GM21447 (cell line): Measurements from ENCODE around the gene VCL.
"Not testable (repeated sequence)": the region's sequence is repeated elsewhere in the genome, so short reads cannot be mapped to it uniquely, and the experiment has no call there.

Source experiments
- ATAC-seq: cut with Tn5 transposase; IDR thresholded peaks from one replicate; pipeline ENCODE4 v1.9.1; 2021; ENCODE audit not compliant: unreplicated experiment

The VCL gene

DNA sequence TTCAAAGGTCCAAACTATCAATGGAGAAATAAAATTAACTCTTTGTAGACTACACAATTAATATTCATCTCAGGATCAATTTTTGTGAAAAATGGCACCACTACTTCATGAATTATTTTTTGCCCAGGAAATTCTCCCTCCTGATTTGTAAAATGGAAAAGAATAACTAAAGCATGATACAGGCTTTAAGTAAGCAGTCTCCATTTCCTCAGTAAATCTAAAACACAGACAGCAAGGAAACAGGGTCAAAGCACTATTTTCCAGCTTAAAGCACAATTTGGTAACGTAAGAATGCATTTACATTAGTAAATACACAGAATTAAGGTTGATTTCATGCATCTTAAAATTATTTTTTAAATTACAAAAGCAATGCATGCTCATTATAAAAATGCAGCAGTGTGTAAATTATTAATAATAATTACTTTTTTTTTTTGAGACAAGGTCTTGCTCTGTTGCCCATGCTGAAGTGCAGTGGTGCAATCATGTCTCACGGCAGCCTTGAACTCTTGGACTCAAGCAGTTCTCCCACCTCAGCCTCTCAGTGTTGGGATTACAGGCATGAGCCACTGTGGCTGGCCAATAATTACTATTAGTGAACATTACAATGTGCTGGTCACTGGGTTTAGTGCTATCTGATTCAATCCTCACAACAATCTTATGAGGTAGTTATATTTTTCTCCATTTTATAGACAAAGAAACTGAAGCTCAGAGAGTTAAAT, 26.1 kb upstream of the VCL start:
- no peak for ATAC-seq

DNA sequence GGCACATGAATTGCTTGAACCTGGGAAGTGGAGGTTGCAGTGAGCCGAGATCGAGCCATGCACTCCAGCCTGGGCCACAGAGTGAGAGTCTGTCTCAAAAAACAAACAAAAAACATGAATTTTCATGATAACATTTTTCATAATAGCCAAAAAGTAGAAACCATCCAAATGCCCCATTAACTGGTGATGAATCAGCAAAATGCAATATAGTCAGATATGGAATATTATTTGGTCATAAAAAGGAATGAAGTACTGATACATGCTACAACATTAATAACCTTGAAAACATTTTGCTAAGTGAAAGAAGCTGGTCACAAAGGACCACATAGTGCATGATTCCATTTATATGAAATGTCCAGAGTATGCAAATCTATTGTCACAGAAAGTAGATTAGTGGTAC, 24.5 kb upstream of the VCL start:
- ATAC-seq = no peak

GRCh38 chr10:73974309-73974946, 23.5 kb upstream of the VCL start:
- ATAC-seq = no peak

DNA sequence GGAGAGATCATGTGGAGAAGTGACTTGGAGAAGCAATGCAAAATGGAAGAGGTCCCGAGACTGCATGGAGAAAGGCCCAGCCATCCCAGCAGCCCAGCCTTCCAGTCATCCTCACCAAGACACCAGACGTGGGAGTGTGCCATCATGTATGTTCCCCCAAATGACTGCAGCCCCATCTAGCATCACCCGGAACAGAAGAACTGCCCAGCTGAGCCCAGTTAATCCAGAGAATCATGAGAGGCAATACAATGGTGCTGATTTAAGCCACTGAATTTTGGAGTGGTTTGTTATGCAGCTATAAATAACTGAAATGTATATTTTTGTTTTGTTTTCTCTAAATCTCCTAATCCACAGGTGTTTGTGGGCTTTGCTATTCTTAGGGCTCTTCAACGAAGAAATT, 22.5 kb upstream of the VCL start:
- ATAC-seq = no peak

DNA sequence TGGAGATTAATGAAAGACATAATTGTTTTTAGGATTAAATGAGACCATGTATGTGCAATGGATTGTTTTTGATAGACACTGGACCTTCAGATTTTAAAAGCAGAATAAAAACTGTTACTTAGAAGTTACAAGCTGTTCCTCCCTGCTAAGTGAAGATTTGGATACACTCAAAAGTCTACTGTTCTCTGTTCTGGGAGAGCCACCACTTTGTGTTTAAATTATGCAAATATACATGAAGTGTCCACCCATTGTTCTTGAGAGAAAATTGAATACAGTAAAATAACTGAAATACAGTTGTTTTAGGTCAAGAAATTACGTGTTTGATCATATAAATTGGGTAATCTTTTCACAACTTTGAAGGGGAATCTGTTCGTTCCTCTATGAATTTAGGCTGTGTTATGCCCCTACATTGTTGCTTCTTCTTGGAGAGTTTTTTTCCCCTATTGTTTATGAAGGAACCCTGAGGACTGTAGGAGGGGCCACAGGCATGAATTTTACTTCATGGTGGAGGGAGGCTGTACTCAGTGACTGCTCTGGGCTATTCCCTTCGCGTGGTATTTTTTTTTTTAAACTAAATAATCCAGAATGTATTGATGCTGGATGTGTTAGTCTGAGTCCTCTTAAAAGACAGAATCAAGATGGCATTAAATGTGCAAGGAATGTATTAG, 18.6 kb upstream of the VCL start:
- no peak for ATAC-seq

DNA sequence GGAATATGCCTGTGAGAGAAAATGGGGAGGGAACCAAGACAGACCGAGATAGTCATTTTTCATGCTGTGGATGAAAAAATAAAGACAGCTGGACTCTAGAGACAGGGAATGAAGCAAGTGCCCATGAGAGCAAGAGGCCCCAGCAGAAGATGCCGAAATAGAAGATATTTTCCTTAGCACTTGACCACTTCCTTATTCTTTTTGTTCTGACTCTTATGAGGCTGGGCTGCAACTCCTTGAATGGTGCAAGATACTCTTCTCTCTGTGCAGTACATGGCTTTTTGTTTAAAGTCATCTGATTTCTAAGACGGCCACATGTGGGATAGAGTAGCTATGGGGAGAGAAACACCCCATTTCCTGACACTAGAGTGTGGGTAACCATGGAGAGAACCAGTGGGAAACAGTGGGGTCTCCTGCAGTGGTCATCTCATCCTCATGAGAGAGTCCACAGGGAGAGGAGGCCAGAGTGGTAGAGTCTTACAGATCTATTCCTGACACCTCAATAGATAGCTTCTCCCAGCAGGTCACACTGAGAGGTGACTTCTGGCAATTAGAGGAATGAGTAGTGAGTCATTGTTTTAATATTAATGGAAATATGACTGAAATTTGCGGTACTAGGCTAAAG, 18.0 kb upstream of the VCL start:
- ATAC-seq = no peak

DNA sequence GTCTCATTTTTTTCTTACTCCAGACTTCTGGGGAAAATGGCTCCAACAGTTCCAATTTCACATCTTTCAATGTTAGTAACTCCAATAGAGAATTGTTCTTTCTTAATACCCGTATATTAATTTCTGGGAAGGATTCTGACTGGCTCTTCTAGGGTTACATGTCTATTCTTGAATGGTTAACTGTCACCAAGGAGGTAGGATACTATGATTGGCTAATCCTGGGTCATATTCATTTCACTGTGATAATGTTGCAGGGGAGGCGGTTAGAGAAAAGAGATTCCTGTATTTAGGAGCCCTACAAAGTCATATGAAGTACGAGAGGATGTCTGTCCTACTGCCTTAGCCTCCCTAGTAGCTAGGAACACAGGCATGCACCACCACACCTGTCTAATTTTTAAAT, 16.1 kb upstream of the VCL start:
- ATAC-seq = no peak

GRCh38 chr10:73983096-73984047, 14.5 kb upstream of the VCL start:
- ATAC-seq = no peak

DNA sequence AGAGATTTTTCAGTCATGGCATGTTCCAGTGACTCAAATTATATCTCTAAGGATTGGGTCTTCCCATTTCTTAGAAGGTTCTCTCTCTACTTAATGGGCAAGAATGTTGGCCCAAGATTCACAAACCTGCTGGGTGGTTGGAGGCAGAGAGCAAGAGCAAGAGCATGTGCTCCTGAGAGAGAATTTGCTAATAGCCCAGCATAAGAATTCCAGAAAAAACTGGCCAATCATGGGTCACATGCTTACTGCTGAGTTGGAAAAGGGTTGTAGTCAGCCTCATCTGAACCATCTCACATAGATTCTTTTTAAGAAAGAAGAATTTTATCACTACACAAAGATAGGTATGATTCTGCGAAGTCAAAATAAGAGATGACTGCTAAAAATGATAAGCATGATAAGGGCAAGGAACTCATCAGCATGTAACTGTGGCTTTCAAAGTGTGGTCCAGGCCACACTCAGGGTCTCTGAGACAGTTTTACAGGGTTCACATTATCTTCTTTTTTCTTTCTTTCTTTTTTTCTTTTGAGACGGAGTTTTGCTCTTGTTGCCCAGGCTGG, 8.2 kb upstream of the VCL start:
- ATAC-seq = no peak

- no peak for ATAC-seq
Observed at GRCh38 chr10:73991203-73991883, 6.6 kb upstream of the VCL start.

GRCh38 chr10:73991884-73992245, 6.1 kb upstream of the VCL start:
- no peak for ATAC-seq

DNA sequence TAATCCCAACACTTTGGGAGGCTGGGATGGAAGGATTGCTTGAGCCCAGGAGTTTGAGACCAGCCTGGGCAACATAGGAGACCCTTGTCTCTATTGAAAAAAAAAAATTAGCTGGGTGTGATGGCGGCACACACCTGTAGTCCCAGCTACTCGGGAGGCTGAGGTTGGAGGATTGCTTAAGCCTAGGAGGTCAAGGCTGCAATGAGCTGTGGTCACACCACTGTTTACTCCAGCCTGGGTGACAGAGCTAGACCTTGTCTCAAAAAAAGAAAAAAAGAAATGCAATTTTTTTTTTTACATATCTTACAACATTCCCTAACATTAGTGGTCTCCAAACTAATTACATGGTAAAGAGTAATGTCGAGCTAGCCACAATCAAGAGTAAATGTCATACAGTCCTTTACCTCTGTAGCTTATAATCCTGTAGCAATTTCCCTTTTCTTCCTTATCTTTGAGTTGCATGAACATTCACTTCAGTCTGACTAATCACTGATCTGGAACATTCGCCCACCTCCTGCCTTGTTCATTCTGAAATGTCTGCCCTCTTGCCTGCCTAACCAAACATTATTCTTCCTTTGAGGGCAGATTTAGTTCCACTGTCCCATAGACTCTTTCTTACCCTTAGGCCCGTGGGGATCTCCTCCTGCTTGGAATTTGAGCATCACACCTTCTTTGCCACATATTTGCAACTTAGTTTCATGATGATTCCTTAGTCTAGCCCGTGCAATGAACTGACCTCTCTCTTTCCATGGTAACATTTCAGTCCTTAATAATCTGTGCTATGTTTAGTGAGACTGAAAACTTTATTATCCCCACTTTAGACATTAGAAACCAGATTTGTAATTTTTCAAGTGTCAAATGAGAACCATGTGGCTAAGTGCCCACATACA, 4.8 kb upstream of the VCL start:
- no peak for ATAC-seq

GRCh38 chr10:73995035-73995358, 2.9 kb upstream of the VCL start:
- no peak for ATAC-seq

GRCh38 chr10:73997461-73997786, 492 bp upstream of the VCL start:
- peak; percentile 39 for ATAC-seq

GRCh38 chr10:73998623-73998928, 660 bp downstream of the VCL start:
- ATAC-seq = no peak

DNA sequence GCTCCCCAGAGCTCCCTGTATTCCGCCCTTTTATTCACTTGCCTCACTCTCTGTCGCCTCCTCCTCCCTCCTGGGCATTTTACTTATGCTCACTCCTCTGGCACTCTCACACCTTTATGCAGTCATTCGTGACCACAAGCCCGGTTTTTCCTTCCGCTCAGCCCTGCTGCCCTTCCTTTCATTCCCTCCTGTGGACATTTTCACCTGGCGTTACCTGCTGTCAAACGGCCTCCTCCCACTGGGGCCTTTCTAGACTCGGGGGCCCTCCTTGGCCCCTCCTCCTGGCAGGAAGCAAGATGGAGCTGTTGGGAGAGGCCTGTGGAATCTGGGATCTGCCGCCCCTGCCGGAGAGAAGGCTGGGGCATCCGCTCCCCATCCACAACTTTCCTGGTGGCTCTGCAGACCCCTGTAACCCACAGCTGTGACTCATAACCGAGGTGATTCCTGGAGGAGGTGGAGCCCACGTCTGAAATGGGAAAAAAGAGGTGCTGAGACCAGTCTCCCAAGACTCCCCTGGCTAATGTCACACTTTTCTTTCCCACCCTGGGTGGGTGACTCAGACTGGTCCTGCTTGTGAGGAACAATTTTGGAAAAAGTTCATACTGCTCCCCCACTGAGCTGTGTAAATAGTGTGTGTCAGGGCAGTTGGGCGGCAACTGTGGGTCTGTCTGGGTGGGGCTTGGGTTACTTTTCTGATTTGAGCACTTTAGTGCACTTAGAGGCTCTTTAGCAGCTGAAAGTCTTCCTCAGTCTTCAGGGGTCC, 1.2 kb downstream of the VCL start:
- ATAC-seq = no peak

GRCh38 chr10:73999703-74000102, 1.8 kb downstream of the VCL start:
- no peak for ATAC-seq

GRCh38 chr10:74000244-74000643, 2.3 kb downstream of the VCL start:
- not testable (repeated sequence) for ATAC-seq
